Kidney tubule cell (primary cell): ENCODE measurements around the gene MAPKAPK2.
"Not testable (repeated sequence)": the region's sequence is repeated elsewhere in the genome, so short reads cannot be mapped to it uniquely, and the experiment has no call there.

Experiments
- DNase-seq: peaks from one replicate; pipeline ENCODE4 v3.0.0-alpha.2; 2018; ENCODE audit warnings: low spot score

Gene MAPKAPK2

DNA sequence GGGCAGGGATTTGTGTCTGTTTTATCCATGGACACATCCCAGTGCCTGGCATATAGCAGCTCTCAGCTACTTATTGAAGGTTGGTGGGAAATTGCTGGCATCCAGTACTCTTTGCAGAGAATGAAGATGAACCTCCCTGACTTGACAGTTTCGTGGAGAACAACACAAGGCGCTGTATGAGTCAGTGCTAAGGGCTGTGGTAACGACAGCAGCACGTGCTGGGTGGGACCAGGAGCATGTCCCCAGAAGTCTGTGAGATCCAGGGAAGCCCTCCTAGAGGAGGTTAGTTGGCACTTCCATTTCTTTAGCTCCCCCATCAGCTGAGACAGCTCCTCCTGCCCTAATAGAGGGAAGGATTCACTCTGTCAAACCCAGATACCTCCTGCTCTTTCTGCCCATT is 60.0 kb downstream of the MAPKAPK2 start:
- DNase-seq, result no peak

DNA sequence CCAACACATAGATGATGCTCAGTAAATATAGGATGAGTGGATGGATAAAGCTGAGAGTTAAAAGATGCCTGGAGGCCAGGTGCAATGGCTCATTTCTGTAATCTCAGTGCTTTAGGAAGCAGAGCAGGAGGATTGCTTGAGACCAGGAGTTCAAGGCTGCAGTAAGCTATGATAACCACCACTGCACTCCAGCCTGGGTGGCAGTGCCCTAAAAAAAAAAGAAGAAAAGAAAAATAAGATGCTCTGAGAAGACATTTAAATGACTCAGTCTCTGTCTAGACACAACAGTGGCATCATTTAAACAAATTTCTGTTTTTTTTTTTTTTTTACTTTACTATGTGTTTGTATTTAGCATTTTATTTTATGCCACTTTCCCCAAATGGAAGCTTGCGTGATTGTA is 60.6 kb downstream of the MAPKAPK2 start:
- no peak for DNase-seq

DNA sequence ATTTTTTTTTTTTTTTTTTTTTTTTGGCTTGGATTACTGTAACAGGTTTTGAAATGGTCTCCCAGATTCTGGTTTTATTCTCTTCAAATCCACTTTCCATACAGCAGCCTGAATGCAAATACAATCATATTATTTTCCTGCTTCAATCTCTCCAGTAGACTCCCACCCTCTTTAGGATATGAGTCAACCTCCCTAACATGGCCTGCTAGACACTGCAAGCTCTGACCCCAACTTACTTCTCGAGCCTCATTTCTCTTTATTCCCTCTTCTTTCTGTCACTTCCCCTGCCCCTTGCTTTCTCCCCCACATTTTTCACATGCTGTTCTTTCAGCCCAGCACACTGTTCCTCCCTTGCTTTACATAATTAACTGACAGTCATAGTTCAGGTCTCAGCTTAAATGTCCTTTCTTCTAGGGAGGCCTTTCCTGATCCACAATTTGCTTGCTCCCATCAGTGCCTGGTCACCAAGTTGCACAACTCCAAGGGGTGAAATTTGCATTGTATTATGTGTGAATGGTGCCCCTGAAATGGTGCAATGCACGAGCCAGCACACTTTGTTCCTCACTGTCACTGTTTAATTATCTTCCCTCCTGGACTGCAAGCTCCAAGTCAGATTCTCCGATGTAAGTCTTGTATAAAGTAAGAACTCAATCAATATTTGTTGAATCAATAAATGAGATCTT is 63.8 kb downstream of the MAPKAPK2 start:
- DNase-seq, result no peak

DNA sequence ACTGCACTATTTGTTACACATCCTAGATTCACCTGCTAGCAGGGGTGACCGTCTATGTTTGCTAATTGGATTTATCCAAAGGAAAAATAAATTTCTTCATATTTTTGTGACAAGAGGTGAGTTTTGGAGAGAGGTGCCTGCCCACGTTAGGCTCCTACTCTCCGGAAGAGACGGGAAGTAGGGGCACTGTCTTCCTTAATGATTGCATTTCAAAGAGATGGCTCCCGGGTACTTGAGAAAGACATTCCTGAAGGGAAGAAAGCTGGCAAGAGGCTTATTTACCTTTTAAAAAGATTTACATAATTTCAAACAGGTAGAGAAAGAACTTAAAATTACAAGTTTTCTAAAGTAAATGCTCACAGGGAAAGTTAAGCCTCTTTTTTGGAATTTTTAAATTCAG is 67.2 kb downstream of the MAPKAPK2 start:
- DNase-seq, result no peak

DNA sequence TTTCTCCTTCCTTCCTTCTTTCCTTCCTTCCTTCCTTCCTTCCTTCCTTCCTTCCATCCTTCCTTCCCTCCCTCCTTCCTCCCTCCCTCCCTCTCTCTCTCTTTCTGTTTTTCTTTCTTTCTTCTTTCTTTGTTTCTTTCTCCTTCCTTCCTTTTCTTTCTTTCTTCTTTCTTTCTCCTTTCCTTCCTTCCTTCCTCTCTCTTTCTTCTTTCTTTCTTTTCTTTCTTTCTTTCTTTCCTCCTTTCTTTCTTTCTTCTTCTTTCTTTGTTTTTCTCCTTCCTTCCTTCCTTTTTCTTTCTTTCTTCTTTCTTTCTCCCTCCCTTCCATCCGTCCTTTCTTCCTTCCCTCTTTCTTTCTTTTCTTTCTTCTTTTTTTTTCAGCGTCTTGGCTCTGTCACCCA is 67.8 kb downstream of the MAPKAPK2 start:
- no peak for DNase-seq

DNA sequence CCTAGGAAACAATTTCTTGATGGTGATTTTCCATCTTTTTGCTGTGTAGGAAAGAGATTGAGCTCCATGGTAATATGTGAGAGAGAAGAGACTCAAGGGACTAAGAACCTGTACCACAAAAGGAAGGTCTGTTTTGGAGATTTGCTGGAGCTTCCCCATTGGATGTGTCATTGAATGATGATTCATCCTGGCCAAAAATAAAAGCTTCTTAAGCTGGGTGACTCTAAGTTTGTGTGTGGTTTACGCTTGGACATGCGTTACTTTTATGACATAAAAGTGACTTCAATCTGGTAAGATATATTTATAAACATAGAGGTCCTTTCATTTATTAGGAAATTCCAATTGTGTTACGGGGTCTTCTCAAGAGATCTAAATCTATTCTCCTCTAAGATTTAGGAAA is 68.4 kb downstream of the MAPKAPK2 start:
- no peak for DNase-seq

DNA sequence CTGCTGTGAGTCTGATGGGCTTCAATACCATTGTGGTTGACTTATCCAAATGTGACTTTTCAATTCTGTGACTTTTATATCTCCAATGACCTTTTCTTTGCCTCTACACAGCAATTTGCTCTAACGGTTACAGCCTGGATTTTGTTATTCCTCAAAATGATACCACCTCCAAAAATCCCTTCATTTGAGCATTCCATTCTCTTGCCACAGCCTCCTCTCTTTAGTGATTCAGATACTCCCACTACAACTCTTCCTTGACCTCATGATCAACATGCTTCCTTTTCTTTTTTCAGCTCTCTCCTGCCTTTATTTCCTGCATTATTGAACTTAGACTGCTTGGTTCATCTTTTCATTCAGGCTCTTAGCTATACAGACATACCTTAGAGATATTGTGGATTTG is 69.3 kb downstream of the MAPKAPK2 start:
- no peak for DNase-seq

DNA sequence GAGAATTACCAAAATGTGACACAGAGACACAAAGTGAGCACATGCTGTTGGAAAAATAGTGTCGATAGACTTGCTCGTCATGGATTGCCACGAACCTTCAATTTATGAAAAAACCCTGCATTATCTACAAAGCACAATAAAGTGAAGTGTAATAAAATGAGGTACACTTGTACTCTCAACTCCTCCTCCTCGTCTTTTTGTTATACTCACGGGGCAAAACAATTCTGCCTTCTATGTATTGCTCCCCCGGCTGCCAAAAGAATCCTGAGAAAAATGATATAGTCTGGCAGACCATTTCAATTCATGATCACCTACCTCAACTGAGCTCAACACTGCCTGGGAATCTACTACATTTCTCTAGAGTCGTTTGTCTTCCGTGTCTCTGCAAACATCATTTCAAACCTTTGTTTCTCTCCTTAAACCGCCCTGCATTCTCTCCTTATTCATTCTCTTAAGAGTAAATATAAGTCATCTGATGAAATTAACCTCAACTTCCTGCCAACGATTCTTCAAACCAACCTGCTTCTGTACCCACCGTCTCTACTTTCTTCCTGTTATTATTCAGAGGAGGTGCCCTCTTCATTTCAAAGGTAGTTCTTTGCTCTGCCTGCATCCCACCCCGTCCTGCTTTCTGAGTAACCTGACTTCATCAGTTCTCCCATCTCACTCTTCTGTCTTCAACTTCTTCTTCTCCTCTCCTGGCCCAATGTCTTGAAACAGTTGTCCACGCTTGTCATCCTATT is 73.0 kb downstream of the MAPKAPK2 start:
- DNase-seq, result no peak

DNA sequence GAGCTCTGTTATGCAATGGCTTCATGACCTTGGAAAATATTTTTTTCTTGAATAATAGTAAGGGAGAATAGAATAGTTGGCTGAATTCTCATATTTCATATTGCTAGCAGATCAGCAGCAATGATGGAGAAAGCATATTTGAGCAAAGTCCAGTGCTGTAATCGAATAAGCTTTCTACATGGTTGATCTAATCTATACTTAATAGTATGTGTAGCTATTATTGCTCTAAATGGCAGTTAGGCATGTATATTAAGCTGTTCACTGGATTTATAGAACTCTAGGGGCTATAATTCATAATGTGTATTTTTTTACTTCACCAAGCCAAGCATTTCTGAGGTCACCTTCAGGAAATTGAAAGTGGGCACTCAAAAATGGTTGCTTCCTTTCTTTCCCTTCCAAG is 75.9 kb downstream of the MAPKAPK2 start:
- no peak for DNase-seq

DNA sequence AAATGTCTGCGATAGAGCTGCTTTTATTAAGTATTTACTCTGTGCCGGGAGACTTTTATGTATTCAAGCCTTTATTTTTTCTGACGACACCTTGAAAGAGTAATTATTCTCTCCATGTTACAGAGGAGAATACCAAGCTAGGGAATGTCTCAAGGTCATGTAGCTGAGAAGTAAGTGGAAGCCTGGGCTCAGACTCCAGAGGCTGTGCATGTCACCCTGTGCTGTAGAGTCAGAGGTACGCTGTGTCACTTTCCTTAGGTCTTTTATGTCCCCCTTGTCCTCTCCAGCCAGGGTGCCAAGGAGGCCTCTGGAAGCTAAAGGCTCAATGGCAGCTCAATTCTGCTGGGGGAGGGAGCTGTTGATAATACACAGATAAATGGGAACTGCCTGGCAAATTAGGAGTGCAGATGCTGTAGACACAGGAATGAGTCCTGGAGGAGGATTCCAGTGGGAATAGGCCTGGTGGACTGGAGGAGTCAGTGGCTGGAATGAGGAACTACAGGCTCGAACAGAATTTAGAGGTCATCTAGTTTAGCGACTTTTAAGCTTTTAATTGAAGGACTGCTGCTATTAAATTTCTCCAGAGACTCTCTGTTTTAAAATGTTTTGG is 76.6 kb downstream of the MAPKAPK2 start:
- DNase-seq, result no peak

DNA sequence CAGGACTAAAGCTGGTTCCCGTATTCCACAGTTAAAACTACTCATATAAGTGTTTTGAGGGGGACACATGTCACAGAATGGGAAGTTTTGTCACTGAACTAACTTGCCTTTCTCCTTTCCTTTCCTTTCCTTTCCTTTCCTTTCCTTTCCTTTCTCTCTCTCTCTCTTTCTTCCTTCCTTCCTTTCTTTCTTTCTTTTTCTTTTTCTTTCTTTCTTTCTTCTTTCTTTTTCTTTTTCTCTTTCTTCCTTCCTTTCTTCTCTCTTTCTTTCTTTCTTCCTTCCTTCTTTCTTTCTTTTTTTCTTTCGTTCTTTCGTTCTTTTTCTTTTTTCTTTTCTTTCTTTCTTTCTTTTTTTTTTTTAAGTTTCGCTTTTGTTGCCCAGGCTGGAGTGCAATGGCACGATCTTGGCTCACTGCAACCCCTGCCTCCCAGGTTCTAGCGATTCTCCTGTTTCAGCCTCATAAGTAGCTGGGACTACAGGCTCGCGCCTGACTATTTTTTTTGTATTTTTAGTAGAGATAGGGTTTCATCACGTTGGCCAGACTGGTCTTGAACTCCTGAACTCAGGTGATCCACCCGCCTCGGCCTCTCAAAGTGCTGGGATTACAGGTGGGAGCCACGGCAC is 78.1 kb downstream of the MAPKAPK2 start:
- not testable (repeated sequence) for DNase-seq

DNA sequence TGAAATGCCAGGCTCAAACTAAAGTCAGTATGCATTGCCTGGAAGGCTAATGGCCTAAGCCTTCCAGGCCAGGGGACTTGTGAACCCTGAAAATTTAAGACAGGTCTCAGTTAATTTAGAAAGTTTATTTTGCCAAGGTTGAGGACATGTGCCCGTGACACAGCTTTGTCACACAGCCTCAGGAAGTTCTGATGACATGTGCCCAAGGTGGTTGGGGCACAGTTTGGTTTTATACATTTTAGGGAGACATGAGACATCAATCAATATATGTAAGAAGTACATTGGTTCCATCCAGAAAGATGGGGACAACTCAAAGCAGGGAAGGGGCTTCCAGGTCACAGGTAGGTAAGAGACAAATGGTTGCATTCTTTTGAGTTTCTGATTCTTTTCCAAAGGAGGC is 81.1 kb downstream of the MAPKAPK2 start:
- DNase-seq, result not testable (repeated sequence)

DNA sequence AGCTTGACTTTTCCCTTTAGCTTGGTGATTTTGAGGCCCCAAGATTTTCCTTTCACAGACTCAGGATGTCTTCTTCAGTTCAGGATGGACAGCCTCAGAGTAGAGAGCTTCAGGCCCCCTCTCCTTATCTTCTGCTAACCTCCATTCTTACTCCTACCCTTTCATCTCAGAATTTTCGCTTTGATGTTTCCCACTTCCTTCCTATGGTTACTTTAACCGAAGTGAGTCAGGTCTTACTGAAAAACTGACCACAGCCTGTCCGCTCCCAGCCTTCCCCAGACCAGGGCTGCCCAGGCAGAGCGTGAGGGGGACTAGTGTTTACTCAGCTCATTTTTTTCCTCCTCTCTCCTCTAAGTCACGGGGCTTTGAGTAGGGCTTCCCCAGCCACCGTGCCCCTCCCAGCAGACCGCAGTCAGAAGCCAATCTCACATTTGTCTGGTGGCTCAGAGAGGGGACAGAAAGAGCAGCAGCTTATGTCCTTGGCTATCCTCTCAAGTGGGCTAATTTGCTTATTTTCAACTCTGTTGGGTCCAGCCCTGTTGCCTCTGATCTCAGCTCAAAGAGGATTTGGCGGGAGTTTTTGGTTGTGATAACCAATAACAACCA is 81.6 kb downstream of the MAPKAPK2 start:
- DNase-seq, result peak; percentile 83

DNA sequence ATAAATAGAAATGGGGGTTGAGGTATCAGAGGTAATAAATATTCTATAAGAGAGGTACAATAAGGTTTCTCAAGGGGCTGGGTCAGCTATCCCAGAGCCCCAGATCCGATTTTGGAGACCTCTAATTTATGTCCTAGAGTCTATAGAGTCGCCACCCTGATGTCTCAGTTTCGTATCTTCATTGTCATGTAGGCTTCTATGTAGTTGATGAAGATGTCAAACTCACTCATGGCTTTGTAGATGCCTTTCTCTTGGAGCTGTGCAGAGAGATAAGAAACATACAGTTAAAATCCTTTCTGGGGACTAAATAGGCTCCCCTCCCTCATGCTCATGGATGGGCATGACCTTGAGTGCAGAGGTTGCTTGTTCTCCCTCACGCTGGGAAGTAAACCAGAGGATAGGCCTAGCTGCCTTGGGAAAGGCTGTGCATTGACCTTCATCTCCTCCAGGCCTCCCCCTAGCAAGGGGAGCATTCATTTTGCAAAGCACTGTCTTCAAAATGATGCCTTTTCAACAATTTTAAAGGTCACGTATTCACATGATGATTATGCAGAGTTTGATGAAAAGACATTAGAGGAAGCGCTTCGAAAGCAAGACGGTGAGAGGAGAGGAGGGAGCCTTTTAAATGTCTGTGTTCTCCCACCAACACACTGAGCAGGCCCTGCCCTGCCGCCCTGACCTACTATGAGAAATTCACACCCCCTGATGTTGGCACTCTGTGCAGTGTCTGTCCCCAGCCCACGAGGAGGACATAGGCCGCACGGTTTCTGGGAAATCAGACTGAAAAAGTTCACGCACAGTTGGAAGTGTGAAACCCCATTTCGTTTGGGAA is 84.0 kb downstream of the MAPKAPK2 start:
- DNase-seq, result no peak

DNA sequence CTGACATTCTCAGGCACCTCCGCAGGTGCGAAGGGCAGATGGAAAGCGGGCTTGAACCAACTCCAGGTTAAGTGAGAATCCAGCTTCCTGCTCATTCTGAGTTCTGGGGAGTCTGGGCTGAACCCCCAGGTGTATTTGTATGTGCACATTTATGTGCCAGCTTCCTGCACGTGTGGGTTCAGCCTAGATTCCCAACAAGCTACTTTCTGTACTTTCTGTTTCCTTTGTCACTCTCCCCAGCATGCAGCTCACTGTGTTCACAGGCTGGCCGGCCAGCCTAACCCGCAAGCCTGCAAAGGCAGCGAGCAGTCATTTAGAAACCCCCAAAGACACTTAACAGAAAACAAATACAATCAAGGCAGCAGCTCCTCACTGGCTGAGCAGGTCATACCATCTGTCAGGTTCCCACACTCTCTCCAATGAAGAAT is 84.6 kb downstream of the MAPKAPK2 start:
- DNase-seq, result no peak

DNA sequence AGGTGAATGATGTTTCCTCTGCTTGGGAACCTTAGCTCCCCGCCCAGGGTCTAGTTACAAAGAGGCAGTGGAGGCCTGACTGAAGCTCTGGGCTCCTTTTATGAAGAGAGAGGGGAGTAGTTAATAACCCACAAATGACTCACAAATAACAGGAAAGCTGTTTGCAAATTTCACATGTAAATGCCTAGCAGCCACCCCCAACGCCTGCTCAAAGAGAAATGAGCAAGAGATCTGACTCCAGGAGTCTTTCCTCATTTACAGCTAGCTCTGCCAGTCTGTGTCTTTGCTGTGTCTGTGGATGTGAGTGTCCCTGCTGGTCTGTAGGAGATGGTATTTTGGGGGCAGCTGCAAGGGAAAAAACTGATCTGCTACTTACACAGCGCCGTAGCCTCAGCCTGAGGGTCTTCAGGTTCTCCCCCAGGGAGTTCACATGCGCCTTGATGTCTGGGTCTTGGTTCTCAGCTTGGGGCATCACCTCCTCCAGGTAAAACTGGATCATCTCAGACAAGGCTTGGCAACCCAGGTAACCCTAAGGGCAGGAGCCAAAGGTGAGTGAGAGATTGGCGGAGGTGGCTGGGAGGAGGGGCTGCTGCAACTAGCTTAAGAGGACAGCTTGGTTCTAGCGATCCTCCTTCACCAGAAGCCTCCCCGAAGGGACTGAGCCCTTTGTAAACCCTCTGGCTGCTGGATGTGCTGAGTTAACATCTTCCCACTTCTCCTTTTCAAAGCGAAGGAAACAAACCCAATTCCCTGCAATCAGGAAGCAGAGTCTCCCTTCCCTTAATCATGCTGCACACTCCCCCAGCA is 86.0 kb downstream of the MAPKAPK2 start, which contains the start of gene IL19:
TSS of gene IL19 (plus strand) at position 243 of the 807 bp plus-strand sequence. CDS start 65,890 bp downstream, outside the sequence.
- DNase-seq, result peak; percentile 69

DNA sequence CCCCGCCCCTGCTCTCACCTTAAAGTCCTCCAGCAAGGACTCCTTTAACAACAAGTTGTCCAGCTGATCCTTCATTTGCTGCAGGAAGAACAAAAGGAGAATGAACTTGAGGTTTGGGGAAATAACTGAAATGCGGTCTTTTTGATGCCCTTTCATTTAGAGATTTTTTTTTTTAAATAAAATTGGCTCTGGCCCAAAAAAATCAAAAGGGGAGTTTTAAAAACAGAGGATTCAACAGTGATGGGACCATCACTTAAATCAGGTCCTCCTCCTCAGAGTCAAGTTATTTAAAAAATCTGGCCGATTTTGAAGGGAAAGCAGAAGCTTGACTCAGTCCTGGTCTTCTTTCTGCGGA is 86.6 kb downstream of the MAPKAPK2 start:
- DNase-seq, result no peak

DNA sequence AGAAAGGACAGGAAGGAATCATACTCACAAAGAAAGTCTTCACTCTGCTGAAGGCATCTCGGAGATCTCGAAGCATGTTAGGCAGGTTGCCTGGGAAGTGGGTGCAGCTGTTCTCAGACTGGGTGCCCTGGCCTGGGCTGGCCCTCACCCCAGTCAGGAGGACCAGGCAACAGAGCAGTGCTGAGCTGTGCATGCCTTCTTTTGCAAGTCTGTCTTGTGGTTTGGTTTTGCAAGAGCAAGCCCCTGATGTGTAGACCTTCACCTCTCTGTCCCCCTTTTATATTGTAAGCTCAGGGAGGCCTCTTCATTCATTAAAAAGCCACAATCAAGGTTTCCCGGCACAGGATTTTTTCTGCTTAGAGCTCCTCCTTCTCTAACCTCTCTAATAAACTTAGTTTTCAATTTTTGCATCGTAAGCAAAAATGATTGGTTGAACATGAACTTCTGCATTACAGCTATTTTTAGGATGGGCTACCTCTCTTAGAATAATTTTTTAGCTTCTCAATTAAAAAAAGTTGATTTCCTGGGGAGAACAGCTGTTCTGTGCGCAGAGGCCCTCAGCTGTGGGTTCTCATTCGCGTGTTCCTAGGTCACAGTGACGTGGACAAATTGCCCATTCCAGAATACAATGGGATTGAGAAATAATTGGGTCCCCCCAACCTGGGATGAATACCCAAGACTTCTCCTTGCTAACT is 87.7 kb downstream of the MAPKAPK2 start, which contains the start of gene IL10:
TSS of gene IL10 (minus strand) at position 252 of the 695 bp plus-strand sequence. CDS start at position 193, 59 bp downstream.
- no peak for DNase-seq

DNA sequence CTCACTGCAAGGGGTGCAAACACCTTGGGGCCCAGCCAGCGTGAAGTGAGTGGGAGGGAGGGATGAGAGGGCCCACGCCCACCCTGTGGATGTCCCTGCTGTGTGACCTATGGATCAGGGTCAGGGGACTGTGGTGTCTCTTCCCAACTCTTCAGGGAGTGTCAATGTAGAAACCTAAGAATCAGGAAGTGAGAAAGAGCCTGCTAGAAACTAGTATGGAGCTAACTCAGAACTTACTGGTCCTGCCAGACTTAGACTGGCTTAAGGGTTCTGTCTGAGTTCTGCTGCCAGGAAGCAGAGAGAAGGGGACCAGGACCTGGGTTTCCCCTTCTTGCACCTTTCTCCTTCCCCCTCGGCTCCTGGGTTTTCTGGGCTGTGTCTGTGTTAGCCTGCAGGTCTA is 89.4 kb downstream of the MAPKAPK2 start:
- no peak for DNase-seq

DNA sequence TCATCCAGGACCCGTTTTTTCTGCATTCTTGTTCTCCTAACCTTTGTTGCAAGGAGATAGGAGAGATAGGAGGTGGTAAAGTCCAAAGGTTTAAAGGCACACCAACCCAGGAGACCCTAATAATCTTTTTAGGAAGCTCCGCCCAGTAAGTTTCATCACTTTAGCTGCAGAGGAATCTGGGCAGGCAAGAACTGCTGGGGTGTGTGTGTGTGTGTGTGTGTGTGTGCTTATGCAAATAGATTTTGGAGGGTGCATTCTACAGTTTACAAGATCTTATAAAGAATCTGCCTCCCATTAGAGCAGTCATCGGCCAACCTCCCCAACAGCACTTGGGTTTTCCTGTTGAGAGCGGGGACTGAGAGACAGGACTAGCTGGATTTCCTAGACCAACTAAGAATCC is 91.5 kb downstream of the MAPKAPK2 start:
- DNase-seq, result no peak
